Ascending aorta (tissue), 2 donors: ENCODE data around the gene CNR2. TPM values are rescaled to one million over a fixed set of nuclear protein-coding genes. Genes with fewer than 3 reads are reported as not detected.

Source experiments
- DNase-seq, 2 donors: peaks; one replicate each; pipeline ENCODE4 v3.0.0-alpha.2; 2019; ENCODE audit warnings: low spot score in 2 of 2
- H3K27ac ChIP-seq, 2 donors: fragments of 200-600 bp; sonication (generic); one replicate each; pipeline ENCODE4 v1.5.1; 2016 to 2017; ENCODE audit warnings: mild to moderate bottlenecking in 1 of 2
- H3K27me3 ChIP-seq: fragments of 200-600 bp; sonication (generic); one replicate; pipeline ENCODE4 v1.5.1; 2017
- H3K36me3 ChIP-seq, 2 donors: fragments of 200-600 bp; sonication (generic); one replicate each; pipeline ENCODE4 v1.5.1; 2016
- H3K4me1 ChIP-seq, 2 donors: fragments of 200-600 bp; sonication (generic); one replicate each; pipeline ENCODE4 v1.5.1; 2016 to 2017; ENCODE audit warnings: mild to moderate bottlenecking in 1 of 2
- H3K4me3 ChIP-seq, 2 donors: fragments of 200-600 bp; sonication (generic); one replicate each; pipeline ENCODE4 v1.5.1; 2016 to 2017; ENCODE audit warnings: mild to moderate bottlenecking in 1 of 2
- H3K9me3 ChIP-seq, 2 donors: fragments of 200-600 bp; sonication (generic); one replicate each; pipeline ENCODE4 v1.5.1; 2016
- intact Hi-C: fragments of 100-400 bp; cut with DNase I; formaldehyde crosslinking; loops from one replicate; pipeline ENCODE4 v1.15.1; 2023
- total RNA-seq: library from RNA; depleted of rRNA; stranded (reverse); fragments of >200 nt; gene quantifications from one replicate; pipeline ENCODE4 v1.1.0, GENCODE V29; 2016
- TF ChIP-seq, protein P1 (sequence below), 3 experiments: fragments of 200-600 bp in 2 of 3; fragments of 450-650 bp in 1 of 3; sonication (generic) in 2 of 3; IDR thresholded peaks; one replicate each; pipeline ENCODE4 v1.5.1; 2016 to 2019; ENCODE audit warnings: antibody characterized with exemption in 3 of 3, mild to moderate bottlenecking in 1 of 3, moderate library complexity in 1 of 3

The CNR2 gene
- total RNA-seq, 1 donor from 2014 or later, result not detected

- H3K4me3 ChIP-seq, result no peak overlapping the region
- H3K9me3 ChIP-seq, result peaks cover 16 to 24% of the 10 kb centered on the region in 2 donors
- no peak for DNase-seq
- H3K36me3 ChIP-seq, result no peaks in the 10 kb centered on the region
- H3K27ac ChIP-seq, result no peak overlapping the region
- TF ChIP-seq, protein P1, sequence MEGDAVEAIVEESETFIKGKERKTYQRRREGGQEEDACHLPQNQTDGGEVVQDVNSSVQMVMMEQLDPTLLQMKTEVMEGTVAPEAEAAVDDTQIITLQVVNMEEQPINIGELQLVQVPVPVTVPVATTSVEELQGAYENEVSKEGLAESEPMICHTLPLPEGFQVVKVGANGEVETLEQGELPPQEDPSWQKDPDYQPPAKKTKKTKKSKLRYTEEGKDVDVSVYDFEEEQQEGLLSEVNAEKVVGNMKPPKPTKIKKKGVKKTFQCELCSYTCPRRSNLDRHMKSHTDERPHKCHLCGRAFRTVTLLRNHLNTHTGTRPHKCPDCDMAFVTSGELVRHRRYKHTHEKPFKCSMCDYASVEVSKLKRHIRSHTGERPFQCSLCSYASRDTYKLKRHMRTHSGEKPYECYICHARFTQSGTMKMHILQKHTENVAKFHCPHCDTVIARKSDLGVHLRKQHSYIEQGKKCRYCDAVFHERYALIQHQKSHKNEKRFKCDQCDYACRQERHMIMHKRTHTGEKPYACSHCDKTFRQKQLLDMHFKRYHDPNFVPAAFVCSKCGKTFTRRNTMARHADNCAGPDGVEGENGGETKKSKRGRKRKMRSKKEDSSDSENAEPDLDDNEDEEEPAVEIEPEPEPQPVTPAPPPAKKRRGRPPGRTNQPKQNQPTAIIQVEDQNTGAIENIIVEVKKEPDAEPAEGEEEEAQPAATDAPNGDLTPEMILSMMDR (IDR thresholded peaks at IDR 0.05), result no peak
- H3K27me3 ChIP-seq, result no peaks in the 10 kb centered on the region
- H3K4me1 ChIP-seq, result no peaks in the 10 kb centered on the region
- intact Hi-C loops, result no loop called here
Measured at GRCh38 chr1:23875382-23875781, 37.8 kb downstream of the CNR2 start.

DNA sequence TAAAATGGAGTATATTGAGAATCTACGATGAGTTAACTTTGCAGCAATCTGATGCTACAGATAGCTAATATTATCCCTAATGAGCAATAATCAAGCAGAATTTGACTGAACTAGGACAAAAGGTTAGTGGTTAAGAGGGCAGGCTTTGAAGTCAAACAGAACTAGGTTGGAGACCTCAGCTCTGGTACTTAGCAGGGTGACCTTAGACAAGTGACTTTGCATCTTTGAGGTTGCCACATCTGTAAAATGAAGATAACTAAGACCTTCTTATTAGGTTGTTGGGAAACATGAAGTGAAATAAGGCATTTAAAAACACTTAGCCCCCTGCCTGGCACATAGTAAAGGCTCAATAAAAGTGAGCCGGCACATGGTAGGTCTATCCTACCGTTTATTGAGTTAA lies 40.7 kb downstream of the CNR2 start:
- no peak for DNase-seq
- no peak overlapping the region for H3K27ac ChIP-seq
- no peaks in the 10 kb centered on the region for H3K27me3 ChIP-seq
- intact Hi-C loops, result no loop called here
- peaks cover 0 to 6% of the 10 kb centered on the region in 2 donors for H3K4me1 ChIP-seq
- no peak overlapping the region for H3K4me3 ChIP-seq
- H3K9me3 ChIP-seq, result peaks cover 0 to under 1% of the 10 kb centered on the region in 2 donors
- TF ChIP-seq, protein P1 (IDR thresholded peaks at IDR 0.05), result no peak
- H3K36me3 ChIP-seq, result no peaks in the 10 kb centered on the region

GRCh38 chr1:23869051-23869450 lies 44.1 kb downstream of the CNR2 start:
- peak overlapping the region; percentile 81 to 88 for H3K4me3 ChIP-seq
- H3K27me3 ChIP-seq, result no peaks in the 10 kb centered on the region
- DNase-seq, result no peak
- H3K9me3 ChIP-seq, result no peaks in the 10 kb centered on the region
- TF ChIP-seq, protein P1 (IDR thresholded peaks at IDR 0.05), result no peak
- peaks cover 0 to 15% of the 10 kb centered on the region in 2 donors for H3K4me1 ChIP-seq
- peaks cover 3 to 12% of the 10 kb centered on the region in 2 donors for H3K36me3 ChIP-seq
- H3K27ac ChIP-seq, result peak overlapping the region; percentile 67 to 82
- intact Hi-C loops, result loop anchor here (2.0 to 10.0 kb wide), 7 partner anchors 46 to 242 kb away; partner anchors contain the start of genes CNR2, GALE and PNRC2

- TF ChIP-seq, protein P1 (IDR thresholded peaks at IDR 0.05), result peak in 1 of 3 experiments; percentile 29
- Histone ChIP-seq H3K36me3 (peaks cover 5 to 14% of the 10 kb centered on the region in 2 donors), H3K4me3 (peak overlapping the region; percentile 81 to 88), H3K27ac (peak overlapping the region; percentile 67 to 82), H3K27me3 (no peaks in the 10 kb centered on the region), H3K9me3 (no peaks in the 10 kb centered on the region), H3K4me1 (peaks cover 0 to 15% of the 10 kb centered on the region in 2 donors)
- intact Hi-C loops, result loop anchor here (2.0 to 10.0 kb wide), 7 partner anchors 46 to 242 kb away; partner anchors contain the start of genes CNR2, GALE and PNRC2
- peak in 1 of 2 donors; percentile 65 for DNase-seq
Measured at GRCh38 chr1:23868557-23869016, 44.6 kb downstream of the CNR2 start.

DNA sequence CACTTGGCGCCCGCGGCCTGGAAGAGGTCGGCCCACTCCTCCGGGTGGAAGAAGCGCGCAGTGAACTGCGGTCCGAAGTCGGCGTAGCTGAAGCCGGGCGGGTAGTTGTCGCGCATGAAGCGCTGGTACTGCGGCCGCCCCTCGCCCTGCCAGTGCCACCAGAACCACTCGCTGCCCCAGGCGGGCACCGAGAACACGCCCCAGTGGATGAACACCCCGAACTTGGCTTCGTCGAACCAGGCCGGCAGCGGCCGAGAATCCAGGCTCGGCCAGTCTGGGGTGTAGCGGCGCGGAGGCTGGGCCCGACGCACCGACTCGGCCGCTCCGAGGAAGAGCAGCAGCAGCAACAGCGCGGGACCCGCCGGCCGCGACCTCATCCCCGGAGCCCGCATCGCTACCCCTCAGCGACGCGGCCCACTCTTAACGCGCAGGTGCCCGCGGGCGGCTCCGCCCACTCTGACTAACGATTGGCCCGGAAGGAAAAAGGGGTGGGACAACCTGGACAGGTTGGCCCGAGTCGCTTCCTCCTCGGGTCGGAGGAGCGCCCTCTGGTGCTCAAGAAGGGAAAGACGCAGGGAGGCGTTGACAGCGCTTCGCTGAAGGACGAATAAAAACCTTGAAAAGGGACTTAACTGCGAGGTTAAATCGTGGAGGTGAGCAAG lies 45.1 kb downstream of the CNR2 start, which contains the start of gene FUCA1:
FUCA1 (minus strand) TSS at position 396 of the 662 bp plus-strand sequence; CDS start at position 392, 4 bp downstream.
- H3K9me3 ChIP-seq, result no peaks in the 10 kb centered on the region
- H3K27me3 ChIP-seq, result no peaks in the 10 kb centered on the region
- intact Hi-C loops, result loop anchor here (2.0 to 10.0 kb wide), 8 partner anchors 43 to 243 kb away; partner anchors contain the start of genes CNR2, GALE, HMGCL and PNRC2
- TF ChIP-seq, protein P1 (IDR thresholded peaks at IDR 0.05), result peak; percentile 94 to 98 (median 96)
- peak; percentile 81 to 97 for DNase-seq
- peak within 1 kb of the TSS; percentile 81 to 88 for H3K4me3 ChIP-seq
- H3K4me1 ChIP-seq, result peaks cover 0 to 15% of the 10 kb centered on the region in 2 donors
- H3K36me3 ChIP-seq, result peaks cover 8 to 20% of the 10 kb centered on the region in 2 donors
- peak within 1 kb of the TSS; percentile 67 to 82 for H3K27ac ChIP-seq
